IPS DF 19.7 (cell line): ENCODE measurements around the gene FOXP1.
"Not testable (repeated sequence)": the region's sequence is repeated elsewhere in the genome, so short reads cannot be mapped to it uniquely, and the experiment has no call there.

ENCODE experiments used
- DNase-seq: peaks from one replicate; pipeline ENCODE4 v3.0.0-alpha.2; 2013; ENCODE audit warnings: low read depth, low spot score

Gene FOXP1

GRCh38 chr3:71016178-71016845 is 567.2 kb downstream of the FOXP1 start:
- DNase-seq, result no peak

GRCh38 chr3:71014616-71015015 is 568.9 kb downstream of the FOXP1 start:
- not testable (repeated sequence) for DNase-seq

- no peak for DNase-seq
These were observed 570.6 kb downstream of the FOXP1 start for GRCh38 chr3:71012971-71013370.

- DNase-seq, result no peak
These were observed 571.8 kb downstream of the FOXP1 start for GRCh38 chr3:71011565-71012287.

GRCh38 chr3:71010726-71011455 is 572.6 kb downstream of the FOXP1 start:
- DNase-seq, result no peak

GRCh38 chr3:71008350-71008935 is 575.1 kb downstream of the FOXP1 start:
- DNase-seq, result no peak

GRCh38 chr3:71006810-71007785 is 576.4 kb downstream of the FOXP1 start:
- peak; percentile 54 for DNase-seq

GRCh38 chr3:71005702-71006321 is 577.7 kb downstream of the FOXP1 start:
- DNase-seq, result no peak

GRCh38 chr3:71003511-71003910 is 580.0 kb downstream of the FOXP1 start:
- no peak for DNase-seq

GRCh38 chr3:71002298-71002697 is 581.2 kb downstream of the FOXP1 start:
- no peak for DNase-seq

- no peak for DNase-seq
These were observed 582.2 kb downstream of the FOXP1 start for GRCh38 chr3:71001303-71001830.

GRCh38 chr3:71000483-71000882 is 583.0 kb downstream of the FOXP1 start:
- DNase-seq, result no peak

GRCh38 chr3:70999730-71000129 is 583.8 kb downstream of the FOXP1 start:
- DNase-seq, result no peak

GRCh38 chr3:70996082-70996481 is 587.4 kb downstream of the FOXP1 start:
- DNase-seq, result no peak

- DNase-seq, result no peak
These were observed 588.9 kb downstream of the FOXP1 start for GRCh38 chr3:70994644-70995043.

GRCh38 chr3:70992562-70993204 is 590.8 kb downstream of the FOXP1 start:
- no peak for DNase-seq

- DNase-seq, result no peak
These were observed 591.4 kb downstream of the FOXP1 start for GRCh38 chr3:70992131-70992530.

GRCh38 chr3:70990723-70991122 is 592.8 kb downstream of the FOXP1 start:
- DNase-seq, result no peak

- DNase-seq, result no peak
These were observed 593.3 kb downstream of the FOXP1 start for GRCh38 chr3:70990185-70990584.

- no peak for DNase-seq
These were observed 594.4 kb downstream of the FOXP1 start for GRCh38 chr3:70989174-70989573.
